GF-D8 (cell line): ENCODE results near the gene MFNG.
"Not testable (repeated sequence)": the region's sequence is repeated elsewhere in the genome, so short reads cannot be mapped to it uniquely, and the experiment has no call there.

ENCODE experiments used
- DNase-seq: peaks from one replicate; lab custom pipeline; 2025; lab: John Stamatoyannopoulos, UW

MFNG gene

GRCh38 chr22:37486224-37486845 is at the start of gene MFNG:
TSS of gene MFNG (minus strand) at chr22:37486384. CDS start at chr22:37486177, 207 bp downstream.
- peak; percentile 83 for DNase-seq

GRCh38 chr22:37535159-37535558 is 49.0 kb upstream of the MFNG start:
- no peak for DNase-seq

GRCh38 chr22:37534445-37534844 is 48.3 kb upstream of the MFNG start:
- no peak for DNase-seq

- no peak for DNase-seq
Measured at GRCh38 chr22:37533995-37534394, 47.8 kb upstream of the MFNG start.

GRCh38 chr22:37529652-37530345 is 43.6 kb upstream of the MFNG start:
- peak; percentile 13 for DNase-seq

GRCh38 chr22:37527952-37528351 is 41.8 kb upstream of the MFNG start:
- not testable (repeated sequence) for DNase-seq

GRCh38 chr22:37527081-37527752 is 41.0 kb upstream of the MFNG start:
- not testable (repeated sequence) for DNase-seq

GRCh38 chr22:37526376-37526775 is 40.2 kb upstream of the MFNG start:
- no peak for DNase-seq

GRCh38 chr22:37525746-37526350 is 39.7 kb upstream of the MFNG start:
- no peak for DNase-seq

- no peak for DNase-seq
Measured at GRCh38 chr22:37525073-37525745, 39.0 kb upstream of the MFNG start.

GRCh38 chr22:37522482-37522881 is 36.3 kb upstream of the MFNG start:
- no peak for DNase-seq

GRCh38 chr22:37521236-37521739 is 35.1 kb upstream of the MFNG start:
- no peak for DNase-seq

GRCh38 chr22:37520776-37521191 is 34.6 kb upstream of the MFNG start:
- DNase-seq: no peak

- no peak for DNase-seq
Measured at GRCh38 chr22:37519268-37520195, 33.3 kb upstream of the MFNG start, which contains the start of gene CARD10. TSS of gene CARD10 (minus strand) at chr22:37519415. CDS start at chr22:37519200, 215 bp downstream.

GRCh38 chr22:37518509-37519267 is 32.5 kb upstream of the MFNG start:
- DNase-seq: no peak

- DNase-seq: no peak
Measured at GRCh38 chr22:37517826-37518450, 31.8 kb upstream of the MFNG start.

GRCh38 chr22:37516456-37516855 is 30.3 kb upstream of the MFNG start:
- DNase-seq: no peak

GRCh38 chr22:37515901-37516300 is 29.7 kb upstream of the MFNG start:
- DNase-seq: no peak

- no peak for DNase-seq
Measured at GRCh38 chr22:37514526-37515051, 28.4 kb upstream of the MFNG start.
